ENCODE measurements around the gene PKP1.

PKP1 gene

GRCh38 chr1:201347498-201348210 is 64.3 kb downstream of the PKP1 start:
- Histone ChIP-seq H3K4me3 (ENCODE audit: low read length) (no peak overlapping the region), H3K27me3 (replicated peaks; ENCODE audit: insufficient read depth, low read length) (peaks cover 46% of the 10 kb centered on the region), H4K20me1 (ENCODE audit: insufficient read depth, low read length) (no peaks in the 10 kb centered on the region), H3F3A (ENCODE audit: insufficient read depth, low read length) (no peaks in the 10 kb centered on the region), H3K36me3 (replicated peaks; ENCODE audit: insufficient read depth, low read length) (no peaks in the 10 kb centered on the region), H3K4me1 (ENCODE audit: low read length) (no peaks in the 10 kb centered on the region), H2AFZ (ENCODE audit: low read length) (no peak overlapping the region), H3K9me3 (replicated peaks; ENCODE audit: insufficient read depth, low read length) (no peaks in the 10 kb centered on the region), H3K79me2 (ENCODE audit: low read length) (no peaks in the 10 kb centered on the region), H3K4me2 (ENCODE audit: low read depth, low read length) (no peak overlapping the region), H3K27ac (ENCODE audit: low read length) (no peak overlapping the region), H3K9ac (ENCODE audit: low read length) (no peak overlapping the region), H3K9me2 (replicated peaks; ENCODE audit: insufficient read depth, low read length) (no peaks in the 10 kb centered on the region)
- no peak for TF ChIP-seq EZH2phosphoT487 (IDR thresholded peaks at IDR 0.05; ENCODE audit: low read length)
- no peak for TF ChIP-seq CTCF (IDR thresholded peaks at IDR 0.05; ENCODE audit: low read length)
- no peak for TF ChIP-seq EZH2 (optimal IDR thresholded peaks at IDR 0.05; ENCODE audit: low read depth, low read length)
- DNase-seq, result no peak

- Histone ChIP-seq H3K27ac (ENCODE audit: low read length) (no peak overlapping the region), H3K9ac (ENCODE audit: low read length) (no peak overlapping the region), H3K36me3 (replicated peaks; ENCODE audit: insufficient read depth, low read length) (no peaks in the 10 kb centered on the region), H3K4me3 (ENCODE audit: low read length) (no peak overlapping the region), H3K4me2 (ENCODE audit: low read depth, low read length) (no peak overlapping the region), H3K79me2 (ENCODE audit: low read length) (no peaks in the 10 kb centered on the region), H3F3A (ENCODE audit: insufficient read depth, low read length) (no peaks in the 10 kb centered on the region), H3K27me3 (replicated peaks; ENCODE audit: insufficient read depth, low read length) (peaks cover 52% of the 10 kb centered on the region), H3K4me1 (ENCODE audit: low read length) (no peaks in the 10 kb centered on the region), H2AFZ (ENCODE audit: low read length) (no peak overlapping the region), H4K20me1 (ENCODE audit: insufficient read depth, low read length) (no peaks in the 10 kb centered on the region), H3K9me2 (replicated peaks; ENCODE audit: insufficient read depth, low read length) (no peaks in the 10 kb centered on the region), H3K9me3 (replicated peaks; ENCODE audit: insufficient read depth, low read length) (no peaks in the 10 kb centered on the region)
- DNase-seq, result peak; percentile 54
- TF ChIP-seq EZH2phosphoT487 (IDR thresholded peaks at IDR 0.05; ENCODE audit: low read length) (no peak), EZH2 (optimal IDR thresholded peaks at IDR 0.05; ENCODE audit: low read depth, low read length) (no peak), CTCF (IDR thresholded peaks at IDR 0.05; ENCODE audit: low read length) (peak; percentile 68)
These were observed 64.9 kb downstream of the PKP1 start for GRCh38 chr1:201348211-201348566.

GRCh38 chr1:201349092-201349491 is 65.8 kb downstream of the PKP1 start:
- Histone ChIP-seq H4K20me1 (ENCODE audit: insufficient read depth, low read length) (no peaks in the 10 kb centered on the region), H3K4me2 (ENCODE audit: low read depth, low read length) (no peak overlapping the region), H3F3A (ENCODE audit: insufficient read depth, low read length) (no peaks in the 10 kb centered on the region), H3K27ac (ENCODE audit: low read length) (no peak overlapping the region), H2AFZ (ENCODE audit: low read length) (no peak overlapping the region), H3K9ac (ENCODE audit: low read length) (no peak overlapping the region), H3K4me3 (ENCODE audit: low read length) (no peak overlapping the region), H3K9me3 (replicated peaks; ENCODE audit: insufficient read depth, low read length) (no peaks in the 10 kb centered on the region), H3K27me3 (replicated peaks; ENCODE audit: insufficient read depth, low read length) (peaks cover 61% of the 10 kb centered on the region), H3K4me1 (ENCODE audit: low read length) (no peaks in the 10 kb centered on the region), H3K36me3 (replicated peaks; ENCODE audit: insufficient read depth, low read length) (no peaks in the 10 kb centered on the region), H3K79me2 (ENCODE audit: low read length) (no peaks in the 10 kb centered on the region), H3K9me2 (replicated peaks; ENCODE audit: insufficient read depth, low read length) (no peaks in the 10 kb centered on the region)
- DNase-seq, result no peak
- no peak for TF ChIP-seq EZH2 (optimal IDR thresholded peaks at IDR 0.05; ENCODE audit: low read depth, low read length)
- TF ChIP-seq EZH2phosphoT487 (IDR thresholded peaks at IDR 0.05; ENCODE audit: low read length), result no peak
- no peak for TF ChIP-seq CTCF (IDR thresholded peaks at IDR 0.05; ENCODE audit: low read length)

All from MM.1S (cell line).